B cell (primary cell): ENCODE measurements around the gene EIF3CL. TPM values are rescaled to one million over a fixed set of nuclear protein-coding genes. Genes with fewer than 3 reads are reported as not detected.
"Not testable (repeated sequence)": the region's sequence is repeated elsewhere in the genome, so short reads cannot be mapped to it uniquely, and the experiment has no call there.

ENCODE experiments used
- ATAC-seq: fragments of 200-7000 bp; cut with Tn5 transposase; one replicate; pipeline ENCODE4 v1.10.0; 2021; ENCODE audit warnings: low read depth, mild to moderate bottlenecking, moderate number of reproducible peaks, moderate library complexity
- CTCF ChIA-PET: fragments of 350-600 bp; sonication (Branson Sonifier 250); formaldehyde crosslinking; loops from one replicate; lab custom pipeline; 2021; ENCODE audit warnings: antibody characterized with exemption, inconsistent platforms; lab: Charles Lee
- POLR2A ChIA-PET: fragments of 350-600 bp; sonication (Branson Sonifier 250); formaldehyde crosslinking; loops from one replicate; lab custom pipeline; 2021; ENCODE audit warnings: antibody characterized with exemption; lab: Charles Lee
- DNase-seq: peaks from one replicate; pipeline ENCODE4 v3.0.0; 2013
- H2AFZ ChIP-seq: 2 replicates; pipeline ENCODE4 v1.6.1; 2012; ENCODE audit warnings: mild to moderate bottlenecking, low read depth, low read length; ENCODE audit not compliant: insufficient read depth, poor library complexity, severe bottlenecking
- H3K27ac ChIP-seq, 2 donors: 1 replicate in 1 of 2; 2 replicates in 1 of 2; pipeline ENCODE4 v1.5.1; 2012 to 2013; ENCODE audit warnings: low read length in 2 of 2, mild to moderate bottlenecking in 2 of 2, moderate library complexity in 1 of 2
- H3K27me3 ChIP-seq, 4 experiments: fragments of 200-600 bp in 1 of 4; sonication (generic) in 1 of 4; replicated peaks in 1 of 4; 1 replicate in 2 of 4; 2 replicates in 2 of 4; pipeline versions ENCODE4 v1.6.1 to v1.7.0; 2013 to 2016; ENCODE audit warnings: low read length in 3 of 4, mild to moderate bottlenecking in 2 of 4, mixed read lengths in 1 of 4, moderate library complexity in 1 of 4; ENCODE audit not compliant: insufficient read depth in 4 of 4, control insufficient read depth in 3 of 4; ENCODE audit errors: control extremely low read depth in 1 of 4
- H3K36me3 ChIP-seq, 2 experiments: replicated peaks in 1 of 2; 1 replicate in 1 of 2; 2 replicates in 1 of 2; pipeline versions ENCODE4 v1.6.1 to v1.7.1; 2013; ENCODE audit warnings: low read length in 1 of 2; ENCODE audit not compliant: insufficient read depth in 2 of 2, control insufficient read depth in 1 of 2; ENCODE audit errors: control extremely low read depth in 1 of 2, extremely low read depth in 1 of 2
- H3K4me1 ChIP-seq, 2 donors: fragments of 200-600 bp in 1 of 2; sonication (generic) in 1 of 2; 1 replicate in 1 of 2; 2 replicates in 1 of 2; pipeline versions ENCODE4 v1.5.1 to v1.6.1; 2013 to 2017; ENCODE audit warnings: low read length in 2 of 2; ENCODE audit not compliant: control insufficient read depth in 2 of 2, insufficient read depth in 2 of 2
- H3K4me2 ChIP-seq: replicated peaks from 2 replicates; pipeline ENCODE3; 2012; ENCODE audit warnings: mild to moderate bottlenecking, low read depth, low read length; ENCODE audit not compliant: poor library complexity, severe bottlenecking
- H3K4me3 ChIP-seq, 5 experiments: fragments of 200-600 bp in 1 of 5; sonication (generic) in 1 of 5; 1 replicate in 3 of 5; 2 replicates in 2 of 5; pipeline versions ENCODE4 v1.5.1 to v1.7.0; 2011 to 2016; ENCODE audit warnings: low read length in 4 of 5, mild to moderate bottlenecking in 4 of 5, low read depth in 2 of 5, control low read depth in 1 of 5, moderate library complexity in 1 of 5; ENCODE audit not compliant: insufficient read depth in 1 of 5; ENCODE audit errors: control extremely low read depth in 1 of 5, extremely low read depth in 1 of 5
- H3K79me2 ChIP-seq: fragments of 200-600 bp; sonication (generic); one replicate; pipeline ENCODE4 v1.6.0; 2016; ENCODE audit warnings: low read length; ENCODE audit not compliant: control insufficient read depth, insufficient read depth
- H3K9ac ChIP-seq: fragments of 200-600 bp; sonication (generic); 2 replicates; pipeline ENCODE4 v1.6.1; 2017; ENCODE audit warnings: mild to moderate bottlenecking, low read length, moderate library complexity
- H3K9me3 ChIP-seq, 3 donors: one replicate each; pipeline versions ENCODE4 v1.6.1 to v1.7.1; 2013; ENCODE audit warnings: low read length in 2 of 3; ENCODE audit not compliant: control insufficient read depth in 2 of 3, insufficient read depth in 1 of 3; ENCODE audit errors: control extremely low read depth in 1 of 3
- H4K20me1 ChIP-seq: 2 replicates; pipeline ENCODE4 v1.6.0; 2012; ENCODE audit warnings: mild to moderate bottlenecking, low read length; ENCODE audit not compliant: insufficient read depth, control insufficient read depth, poor library complexity, severe bottlenecking
- H3K27ac Mint-ChIP-seq: one replicate; pipeline ENCODE4 v1.8.0; 2021; ENCODE audit warnings: mixed read lengths
- H3K27me3 Mint-ChIP-seq: one replicate; pipeline ENCODE4 v1.8.0; 2021; ENCODE audit warnings: mixed read lengths
- H3K4me1 Mint-ChIP-seq: one replicate; pipeline ENCODE4 v1.8.0; 2021; ENCODE audit warnings: mixed read lengths
- H3K4me3 Mint-ChIP-seq: one replicate; pipeline ENCODE4 v1.8.0; 2021; ENCODE audit warnings: mixed read lengths
- H3K9me3 Mint-ChIP-seq: one replicate; pipeline ENCODE4 v1.8.0; 2022; ENCODE audit warnings: mixed read lengths; ENCODE audit not compliant: insufficient read depth
- WGBS: methylation state at CpG from one replicate; pipeline ENCODE4 v1.1.5; 2013; ENCODE audit warnings: missing lambda C conversion rate; ENCODE audit not compliant: insufficient coverage; 5-methylcytosine and 5-hydroxymethylcytosine counted together
- intact Hi-C: fragments of 100-400 bp; cut with micrococcal nuclease; formaldehyde crosslinking; loops from one replicate; pipeline ENCODE4 v1.10.0; 2022
- polyA plus RNA-seq: library from polyadenylated mRNA; depleted of rRNA; stranded (reverse); fragments of >200 nt; gene quantifications from 2 replicates; pipeline ENCODE4 v1.2.3, GENCODE V29; 2012
- total RNA-seq, 2 donors: library from RNA; stranded (reverse); fragments of 120-200 nt in 1 of 2; gene quantifications; 1 replicate in 1 of 2; 2 replicates in 1 of 2; pipeline versions ENCODE4 v1.2.3 to v1.2.4, GENCODE V29; 2013 to 2022

Gene EIF3CL
- total and polyA plus RNA-seq, 2 donors (not counting 1 experiment from before 2014, with no cell fraction given): 77.9 to 90.2 TPM

DNA sequence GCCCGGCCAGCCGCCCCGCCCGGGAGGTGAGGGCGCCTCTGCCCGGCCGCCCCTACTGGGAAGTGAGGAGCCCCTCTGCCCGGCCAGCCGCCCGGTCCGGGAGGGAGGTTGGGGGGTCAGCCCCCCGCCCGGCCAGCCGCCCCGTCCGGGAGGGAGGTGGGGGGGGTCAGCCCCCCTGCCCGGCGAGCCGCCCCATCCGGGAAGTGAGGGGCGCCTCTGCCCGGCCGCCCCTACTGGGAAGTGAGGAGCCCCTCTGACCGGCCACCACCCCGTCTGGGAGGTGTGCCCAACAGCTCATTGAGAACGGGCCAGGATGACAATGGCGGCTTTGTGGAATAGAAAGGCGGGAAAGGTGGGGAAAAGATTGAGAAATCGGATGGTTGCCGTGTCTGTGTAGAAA lies 13.4 kb upstream of the EIF3CL start:
- H3K4me3 Mint-ChIP-seq, H3K36me3 ChIP-seq, H2AFZ ChIP-seq, H3K4me3 ChIP-seq, H3K9ac ChIP-seq, H3K27ac ChIP-seq, DNase-seq, H3K4me1 ChIP-seq, H3K27me3 Mint-ChIP-seq, H3K27ac Mint-ChIP-seq, H3K9me3 Mint-ChIP-seq, H4K20me1 ChIP-seq, CTCF ChIA-PET, POLR2A ChIA-PET, H3K4me1 Mint-ChIP-seq, ATAC-seq, H3K27me3 ChIP-seq, H3K4me2 ChIP-seq, H3K9me3 ChIP-seq, H3K79me2 ChIP-seq, intact Hi-C loops: not testable (repeated sequence)
- no CpG with 5 or more reads among the region's 30 CpGs for WGBS

DNA sequence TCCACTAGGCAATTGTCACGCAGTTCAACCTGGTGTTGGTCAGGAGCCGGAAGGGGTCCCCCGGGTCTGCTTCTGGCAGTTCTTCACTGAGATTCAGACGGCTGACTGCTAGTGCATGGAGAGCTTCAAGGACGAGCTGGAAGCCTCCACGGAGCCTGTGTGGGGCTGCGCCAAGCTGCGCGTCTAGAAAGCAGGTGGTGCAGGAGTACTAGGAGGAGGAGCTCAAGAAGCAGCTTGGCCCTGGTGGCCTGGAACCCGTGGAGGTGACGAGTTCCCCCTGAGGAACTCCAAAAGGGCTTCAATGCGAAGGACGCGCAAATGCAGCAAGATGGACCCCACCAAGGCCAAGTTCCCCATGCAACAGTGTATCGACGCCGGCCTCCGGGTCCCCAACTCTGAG lies 10.9 kb upstream of the EIF3CL start:
- POLR2A ChIA-PET, DNase-seq, H3K4me1 ChIP-seq, H3K27ac ChIP-seq, intact Hi-C loops, H3K9me3 Mint-ChIP-seq, H4K20me1 ChIP-seq, ATAC-seq, H3K4me2 ChIP-seq, H3K27ac Mint-ChIP-seq, H3K27me3 Mint-ChIP-seq, H3K4me1 Mint-ChIP-seq, H3K79me2 ChIP-seq, H3K9ac ChIP-seq, H3K36me3 ChIP-seq, H2AFZ ChIP-seq, H3K4me3 Mint-ChIP-seq, CTCF ChIA-PET, H3K4me3 ChIP-seq, H3K9me3 ChIP-seq, H3K27me3 ChIP-seq: not testable (repeated sequence)
- WGBS: no CpG with 5 or more reads among the region's 18 CpGs

DNA sequence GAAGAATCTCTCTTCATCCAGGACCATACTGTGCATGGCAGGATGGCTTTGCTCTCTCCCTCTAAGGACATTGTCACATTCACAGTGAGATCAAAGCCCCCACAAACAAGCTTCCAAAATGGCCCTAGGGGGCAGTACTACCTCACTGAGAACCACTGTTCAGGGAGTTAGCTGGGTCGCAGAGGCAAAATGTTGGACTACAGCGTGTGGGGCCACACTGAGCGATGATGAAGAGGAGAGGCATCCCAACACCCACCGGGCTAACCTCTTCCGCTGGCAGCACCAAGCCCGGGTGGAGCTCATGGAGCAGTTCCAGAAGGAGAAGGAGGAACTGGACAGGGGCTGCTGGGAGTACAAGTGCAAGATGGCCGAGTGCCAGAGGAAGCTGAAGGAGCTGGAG lies 9.9 kb upstream of the EIF3CL start:
- no CpG with 5 or more reads among the region's 7 CpGs for WGBS
- H3K9ac ChIP-seq, H3K4me1 Mint-ChIP-seq, H3K79me2 ChIP-seq, H2AFZ ChIP-seq, H4K20me1 ChIP-seq, CTCF ChIA-PET, H3K4me3 Mint-ChIP-seq, H3K27me3 Mint-ChIP-seq, H3K4me3 ChIP-seq, POLR2A ChIA-PET, ATAC-seq, H3K4me1 ChIP-seq, H3K9me3 Mint-ChIP-seq, H3K27me3 ChIP-seq, H3K27ac ChIP-seq, H3K9me3 ChIP-seq, H3K4me2 ChIP-seq, H3K36me3 ChIP-seq, intact Hi-C loops, H3K27ac Mint-ChIP-seq, DNase-seq: not testable (repeated sequence)

DNA sequence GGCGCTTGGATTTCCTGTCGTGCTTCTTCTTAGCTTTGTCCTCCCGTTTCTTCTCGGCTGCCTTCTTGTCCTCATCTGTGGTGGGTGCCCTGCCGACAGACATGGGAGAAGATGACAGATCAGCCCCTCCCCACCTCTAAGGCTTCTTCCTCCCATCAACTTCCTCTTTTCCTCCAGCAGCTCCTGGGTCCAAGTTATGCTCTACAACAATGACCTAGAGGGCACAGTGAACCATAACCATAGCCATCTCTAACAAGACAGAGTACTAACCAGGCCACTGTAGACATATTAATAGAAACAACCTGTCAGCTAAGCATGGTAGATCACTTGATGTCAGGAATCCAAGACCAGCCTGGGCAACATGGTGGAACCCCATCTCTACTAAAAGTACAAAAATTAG lies 11.6 kb downstream of the EIF3CL start:
- CTCF ChIA-PET, DNase-seq, H4K20me1 ChIP-seq, ATAC-seq, H3K27ac Mint-ChIP-seq, H2AFZ ChIP-seq, H3K36me3 ChIP-seq, POLR2A ChIA-PET, intact Hi-C loops, H3K27me3 ChIP-seq, H3K79me2 ChIP-seq, H3K9me3 ChIP-seq, H3K4me3 ChIP-seq, H3K9ac ChIP-seq, H3K4me1 Mint-ChIP-seq, H3K4me3 Mint-ChIP-seq, H3K27ac ChIP-seq, H3K9me3 Mint-ChIP-seq, H3K27me3 Mint-ChIP-seq, H3K4me2 ChIP-seq, H3K4me1 ChIP-seq: not testable (repeated sequence)
- whole genome bisulfite sequencing: no CpG with 5 or more reads among the region's 5 CpGs
